Measurements from ENCODE around the gene PDE2A.

PDE2A gene

DNA sequence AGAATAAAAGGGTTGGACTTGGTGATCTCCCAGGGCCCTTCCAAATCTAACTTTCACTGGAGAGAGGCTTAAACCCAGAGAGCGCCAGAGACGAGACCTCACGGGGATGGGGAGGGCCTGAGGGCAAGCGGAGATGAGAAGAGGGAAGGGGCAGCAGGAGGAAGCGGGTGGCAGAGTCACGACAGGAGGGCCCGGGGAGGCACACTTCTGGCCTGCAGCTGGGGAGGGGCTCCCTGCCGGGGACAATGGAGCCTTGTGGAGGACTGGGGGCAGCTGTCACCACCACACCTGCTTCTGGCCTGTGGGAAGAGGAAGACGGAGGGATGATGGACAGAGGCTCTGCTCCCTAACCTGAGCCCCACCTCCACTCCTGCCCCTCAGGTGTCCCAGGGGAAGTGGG, 40.2 kb downstream of the PDE2A start:
- no peak for DNase-seq

DNA sequence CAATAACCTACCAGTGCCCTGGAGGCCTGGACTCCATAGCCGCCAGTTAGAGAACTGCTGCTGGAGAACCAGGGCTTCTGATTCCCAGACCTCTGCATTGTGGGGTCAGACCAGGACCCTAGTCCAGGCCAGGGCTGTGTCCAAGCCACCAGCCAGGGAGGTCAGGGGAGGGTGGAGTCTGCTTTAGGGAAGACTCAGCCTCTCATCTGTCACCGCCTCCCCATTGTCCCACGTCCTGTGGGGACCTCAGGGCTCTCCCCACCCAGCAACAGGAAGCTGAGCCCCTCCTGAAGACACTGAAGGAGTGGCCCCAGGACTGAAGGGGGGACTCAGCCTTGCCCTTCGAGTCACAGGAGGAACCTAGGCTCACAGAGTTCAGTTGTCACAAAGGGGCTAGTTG, 41.2 kb downstream of the PDE2A start:
- no peak for DNase-seq

DNA sequence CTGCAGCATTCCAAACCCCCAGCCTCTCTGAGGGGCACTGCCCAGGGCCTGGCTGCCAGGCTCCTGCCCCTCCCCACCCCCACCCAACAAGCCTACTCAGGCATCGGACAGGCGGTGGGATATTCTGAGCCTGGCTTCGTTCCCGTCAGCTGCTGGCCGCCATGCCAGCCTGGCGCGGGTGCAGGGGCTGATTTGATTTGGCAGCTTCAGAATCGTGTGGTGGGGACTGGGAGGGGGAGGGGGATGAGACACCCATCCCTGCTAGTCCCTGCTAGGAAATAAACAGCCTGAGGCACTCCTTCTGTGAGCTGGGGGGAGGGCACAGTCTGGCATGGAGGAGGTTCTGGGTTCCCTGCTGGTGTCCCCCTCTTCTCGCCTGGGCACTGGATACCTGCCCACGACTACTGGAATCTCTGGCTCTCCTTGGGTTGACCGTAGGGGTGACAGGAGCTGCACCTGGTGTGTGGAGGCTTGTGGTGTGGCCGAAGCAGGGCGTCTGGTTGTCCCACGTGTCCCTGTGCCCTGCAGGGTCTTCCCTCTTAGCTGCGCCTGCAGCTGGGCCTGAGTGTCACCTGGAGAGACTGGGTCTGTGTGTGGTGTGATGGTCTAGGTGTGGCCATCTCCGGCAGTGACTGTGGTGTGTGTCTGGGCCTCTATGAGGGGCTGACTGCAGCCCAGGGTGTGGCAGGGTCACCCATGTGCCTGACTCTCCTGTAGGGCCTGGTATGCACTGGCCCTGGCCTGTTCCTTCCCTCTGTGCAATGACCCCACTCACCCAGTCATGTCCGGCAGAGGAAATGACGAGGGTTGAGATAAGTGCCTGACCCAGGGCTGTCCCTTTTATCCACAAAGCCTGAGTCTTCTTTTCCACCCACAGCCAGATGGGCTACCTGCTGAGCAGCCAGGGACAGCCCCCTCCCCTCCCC, 42.2 kb downstream of the PDE2A start:
- DNase-seq: no peak

DNA sequence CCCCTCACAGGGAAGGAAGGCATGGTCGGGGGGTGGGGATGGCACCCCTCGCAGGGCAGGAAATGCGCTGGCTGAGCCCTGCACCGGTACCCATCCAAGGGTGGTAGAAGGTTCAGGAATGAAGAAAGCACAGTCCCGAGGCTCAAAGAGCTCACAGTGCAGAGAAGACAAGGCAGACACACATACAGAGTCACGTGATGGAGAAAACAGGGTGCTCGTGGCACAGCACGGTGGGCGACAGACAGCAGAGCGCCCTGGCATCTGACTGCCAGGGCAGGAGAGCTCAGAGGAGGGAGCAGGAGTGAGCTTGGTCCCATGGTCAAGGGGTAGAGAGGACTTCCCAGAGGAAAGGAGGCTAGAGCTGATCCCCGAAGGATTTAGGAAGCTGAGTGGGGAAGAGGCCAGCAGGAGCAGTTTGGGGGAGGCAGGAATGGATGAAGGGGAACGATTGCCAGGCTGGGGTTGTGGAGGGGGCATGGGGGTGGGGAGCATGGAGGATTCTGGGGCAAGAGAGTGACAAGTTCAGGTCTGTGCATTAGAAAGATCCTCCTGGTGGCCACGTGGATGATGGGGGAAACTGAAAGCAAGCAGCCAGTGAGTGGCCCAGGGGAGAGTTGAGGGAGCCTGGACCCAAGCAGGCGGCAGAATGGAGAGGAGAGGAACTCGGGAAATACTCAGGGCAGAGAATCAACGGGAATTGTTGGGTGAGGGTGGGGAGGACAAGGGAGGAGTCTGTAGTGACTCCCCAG, 43.9 kb downstream of the PDE2A start:
- DNase-seq: no peak

DNA sequence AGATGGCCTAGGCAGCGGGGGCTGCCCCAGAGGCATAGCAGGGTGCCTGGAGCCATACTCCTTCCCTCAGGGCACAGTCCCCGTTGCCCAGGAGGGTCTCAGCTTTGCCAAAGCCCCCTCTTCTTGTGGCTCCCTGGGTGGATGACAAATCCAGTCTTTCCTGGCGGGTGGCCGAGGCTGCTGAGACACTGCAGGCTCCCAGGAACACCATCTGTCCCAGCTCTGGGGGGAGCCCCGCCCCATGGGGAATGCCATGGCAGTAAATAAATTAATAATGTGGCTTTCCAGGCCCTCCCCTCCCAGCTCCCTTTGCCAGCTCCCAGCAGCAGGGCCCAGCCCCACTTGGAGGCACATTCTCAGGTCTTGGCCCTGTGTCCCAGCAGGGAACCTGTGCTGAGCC, 45.0 kb downstream of the PDE2A start:
- DNase-seq: no peak

DNA sequence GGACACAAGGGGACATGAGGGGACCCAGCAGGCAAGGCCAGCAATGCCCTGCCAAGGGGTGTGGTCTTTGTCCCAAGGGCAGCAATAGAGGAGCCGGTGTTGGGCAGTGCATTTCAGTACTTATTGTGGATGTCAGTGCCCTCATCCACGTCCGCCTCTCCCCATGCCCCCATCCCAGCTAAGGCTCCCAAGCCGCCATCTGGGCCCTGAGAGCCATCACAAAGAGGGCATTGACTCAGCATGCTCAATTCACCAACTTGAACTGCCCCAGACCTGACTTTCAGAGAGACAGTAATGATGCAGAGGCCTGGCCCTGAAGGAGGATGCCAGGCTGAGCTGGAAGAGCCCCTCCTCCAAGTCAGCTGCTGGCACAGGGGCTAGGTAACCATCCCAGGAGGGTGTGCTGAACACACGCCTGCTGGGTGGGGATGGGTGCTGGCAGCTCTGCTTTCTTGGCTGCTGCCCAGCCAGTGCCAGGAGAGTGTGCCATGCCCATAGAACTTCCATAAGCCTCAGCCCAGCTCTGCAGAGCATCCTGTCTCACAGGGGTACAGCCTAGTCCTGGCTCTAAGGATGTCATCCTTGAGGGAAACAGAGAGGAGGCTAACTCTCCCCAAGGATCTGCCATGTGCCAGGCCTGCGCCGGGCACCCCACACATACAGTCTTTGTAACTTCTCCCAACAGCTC, 46.5 kb downstream of the PDE2A start:
- DNase-seq: no peak

DNA sequence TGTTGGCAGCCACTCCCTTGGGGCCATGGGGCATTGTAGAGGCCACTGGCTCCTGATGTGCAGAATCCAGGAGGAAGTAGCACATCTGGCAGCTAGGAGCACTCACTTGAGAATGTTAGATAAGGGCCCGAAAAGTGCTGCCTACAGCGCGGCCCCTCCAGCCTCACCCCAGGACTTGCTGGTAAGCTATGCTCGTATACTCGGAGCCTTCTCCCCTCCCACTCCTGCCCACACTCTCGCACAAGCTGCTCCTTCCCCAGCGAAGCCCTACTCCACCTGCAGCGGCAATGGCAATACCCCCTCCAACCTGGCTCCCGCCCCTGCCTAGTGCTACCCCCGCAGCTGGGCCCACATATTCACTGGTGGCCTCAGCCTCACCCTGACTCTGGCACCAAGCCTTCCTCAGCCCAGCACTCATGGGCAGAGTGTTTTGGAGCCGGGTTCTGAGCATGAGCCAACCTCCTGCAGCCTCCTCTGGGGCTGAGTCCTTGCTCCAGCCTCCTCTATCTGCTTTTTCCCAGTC, 47.7 kb downstream of the PDE2A start:
- DNase-seq: no peak

DNA sequence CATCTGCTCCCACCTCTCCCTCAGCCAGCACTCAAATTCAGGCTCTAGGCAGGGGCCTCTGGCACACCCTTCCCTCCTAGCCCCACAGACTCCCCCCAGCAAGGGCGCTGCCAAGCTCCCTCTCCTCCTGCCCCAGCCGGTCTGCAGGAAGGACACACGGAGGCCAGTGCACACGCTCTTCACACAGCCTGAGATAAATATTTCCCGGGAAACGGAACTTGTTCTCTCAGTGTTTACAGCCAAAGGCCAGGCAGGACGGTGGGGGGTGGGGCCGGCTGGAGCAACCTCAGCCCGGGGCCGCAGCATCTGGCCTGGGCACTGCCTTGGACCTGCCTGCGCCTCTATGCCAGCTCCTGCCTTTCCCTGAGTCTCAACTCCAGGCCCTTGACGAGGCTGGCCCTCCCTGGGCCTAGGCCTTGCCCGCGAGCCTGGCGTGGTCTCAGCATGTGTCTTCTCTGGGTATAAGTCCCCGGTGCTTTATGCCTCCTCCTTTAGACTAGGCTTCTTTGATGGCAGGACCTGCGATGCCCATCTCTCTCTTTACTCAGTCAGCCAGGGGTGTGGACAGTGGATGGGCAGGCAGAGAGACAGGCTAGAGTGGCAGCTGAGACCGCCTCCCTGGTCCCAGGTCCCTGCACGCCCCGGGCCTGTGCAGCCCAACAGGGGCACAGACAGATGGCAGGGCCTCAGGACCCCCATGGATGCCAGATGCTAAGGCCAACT, 48.4 kb downstream of the PDE2A start:
- DNase-seq: no peak

DNA sequence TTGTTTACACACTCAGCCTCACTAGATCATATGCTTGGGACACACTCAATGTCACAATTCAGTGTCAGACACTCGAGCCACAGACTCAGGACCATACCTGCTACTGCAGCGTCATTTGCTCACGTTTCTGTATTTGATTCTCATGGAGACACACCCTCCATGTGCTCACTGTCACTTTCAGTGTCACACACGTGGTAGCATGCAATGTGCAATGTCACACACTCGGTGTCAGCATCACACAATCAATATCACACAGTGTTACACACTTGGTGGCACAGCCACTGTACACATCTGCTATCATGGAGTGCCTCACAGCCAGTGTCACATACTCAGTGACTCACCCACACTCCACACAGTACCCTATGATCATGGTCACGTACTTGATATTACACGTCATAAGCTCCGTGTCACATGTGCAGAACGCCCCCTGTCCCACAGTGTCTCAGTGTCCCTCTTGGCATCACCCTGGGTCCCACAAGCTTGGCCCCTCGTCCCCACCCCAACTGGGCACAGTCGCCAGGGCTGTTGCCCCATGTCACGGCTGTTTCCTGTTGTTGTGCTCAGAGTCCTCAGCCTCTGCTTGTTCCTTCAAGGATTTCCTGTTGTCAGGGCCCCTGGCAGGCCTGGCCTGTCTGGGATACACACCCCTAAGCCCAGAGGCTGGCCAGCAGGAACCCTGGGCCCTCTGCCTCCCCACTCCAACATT, 49.6 kb downstream of the PDE2A start:
- no peak for DNase-seq

DNA sequence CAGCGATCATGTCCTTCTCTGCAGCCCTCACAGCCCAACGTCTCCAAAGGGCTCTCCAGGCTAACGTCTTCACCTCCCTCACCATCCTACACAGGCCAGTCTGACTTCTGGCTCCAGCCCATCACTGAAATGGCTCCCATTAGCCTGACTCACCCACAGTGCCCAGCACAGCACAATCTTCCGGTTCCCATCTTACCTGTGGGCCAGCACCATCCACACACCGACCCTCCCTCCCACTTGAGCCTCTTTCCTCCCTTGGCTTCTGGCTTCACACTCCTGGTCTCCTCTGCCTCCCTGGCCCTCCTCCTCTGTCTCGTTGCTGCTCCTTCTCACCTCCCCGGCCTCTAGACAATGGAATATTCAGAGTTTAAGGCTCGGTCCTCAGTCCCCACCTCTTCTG, 51.2 kb downstream of the PDE2A start:
- DNase-seq: no peak

DNA sequence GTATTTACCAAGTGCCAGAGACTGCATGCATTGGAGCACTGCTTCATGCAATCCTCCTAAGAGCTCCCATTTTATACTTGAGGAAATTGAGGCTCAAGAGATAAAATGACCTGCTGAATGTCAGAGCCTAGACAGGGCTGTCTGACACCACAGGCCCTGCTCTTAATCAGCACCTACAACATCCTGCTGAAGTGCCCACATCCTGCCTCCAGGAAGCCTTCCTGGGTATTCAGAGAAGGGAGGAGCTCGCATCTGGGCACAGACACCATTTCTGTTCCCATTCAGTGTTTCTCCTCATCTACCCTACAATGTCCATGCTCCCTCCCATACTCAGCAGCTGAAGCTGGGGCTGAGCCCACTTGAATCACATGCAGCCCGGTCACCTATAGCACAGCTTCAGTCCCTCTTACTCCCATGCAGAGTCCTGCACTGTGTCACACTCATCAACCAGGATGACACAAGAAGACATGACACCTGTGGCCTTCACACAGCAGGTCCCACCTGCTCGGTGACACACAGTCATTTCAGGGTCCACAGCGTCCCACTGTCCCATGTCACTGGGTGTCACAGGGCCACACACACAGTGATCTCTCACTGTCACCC, 53.1 kb downstream of the PDE2A start:
- DNase-seq: no peak

DNA sequence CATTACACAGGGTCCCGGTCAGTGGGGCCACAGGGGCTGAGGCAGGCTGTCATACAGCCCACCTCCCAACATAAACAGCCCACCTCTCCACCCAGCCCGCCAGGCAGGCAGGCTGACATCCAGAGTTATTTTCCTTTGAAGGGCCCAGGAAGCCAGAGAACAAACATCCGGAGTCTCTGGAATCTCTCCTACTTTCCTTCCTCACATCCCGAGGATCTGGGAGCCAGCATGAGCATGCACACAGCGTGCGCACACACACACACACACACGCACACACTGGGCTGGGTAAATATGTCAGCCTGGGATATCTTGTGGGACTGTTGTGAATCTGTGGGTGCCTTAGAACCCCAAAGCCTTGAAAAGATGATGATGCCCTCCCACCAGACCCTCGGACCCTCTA, 55.4 kb downstream of the PDE2A start:
- no peak for DNase-seq

DNA sequence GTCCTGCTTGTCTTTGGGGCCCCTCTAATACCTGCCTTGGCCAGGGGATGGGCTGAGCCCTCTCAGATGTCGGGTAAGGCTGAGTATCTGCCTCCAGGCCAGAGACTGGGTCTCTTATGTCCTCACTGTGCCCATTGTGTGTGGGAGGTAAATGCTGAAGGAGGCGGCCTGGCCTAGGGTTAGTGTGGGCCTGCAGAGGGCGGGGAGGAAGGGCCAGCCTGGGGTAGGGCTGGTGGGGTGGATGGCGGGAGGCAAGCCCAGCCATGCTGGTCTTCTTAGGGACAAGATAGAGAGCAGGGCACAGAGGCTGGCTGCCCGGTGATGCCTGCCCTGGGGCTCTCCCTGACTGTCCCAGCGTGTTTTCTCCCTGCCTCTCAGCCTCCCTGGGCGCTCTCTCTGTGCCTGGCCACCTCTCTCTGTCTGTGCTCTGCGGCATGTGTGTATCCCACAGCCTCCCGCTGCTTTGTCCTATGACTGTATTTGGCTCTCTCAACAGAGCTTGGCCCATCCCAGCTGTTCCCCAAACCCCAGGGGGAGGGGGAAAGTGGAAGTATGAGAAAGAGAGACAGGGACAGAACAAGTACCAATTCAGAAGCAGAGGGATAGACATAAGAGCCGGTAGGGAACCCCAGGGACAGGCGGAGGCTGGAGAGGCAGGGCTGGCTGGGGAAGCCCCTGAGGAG, 57.0 kb downstream of the PDE2A start:
- no peak for DNase-seq

DNA sequence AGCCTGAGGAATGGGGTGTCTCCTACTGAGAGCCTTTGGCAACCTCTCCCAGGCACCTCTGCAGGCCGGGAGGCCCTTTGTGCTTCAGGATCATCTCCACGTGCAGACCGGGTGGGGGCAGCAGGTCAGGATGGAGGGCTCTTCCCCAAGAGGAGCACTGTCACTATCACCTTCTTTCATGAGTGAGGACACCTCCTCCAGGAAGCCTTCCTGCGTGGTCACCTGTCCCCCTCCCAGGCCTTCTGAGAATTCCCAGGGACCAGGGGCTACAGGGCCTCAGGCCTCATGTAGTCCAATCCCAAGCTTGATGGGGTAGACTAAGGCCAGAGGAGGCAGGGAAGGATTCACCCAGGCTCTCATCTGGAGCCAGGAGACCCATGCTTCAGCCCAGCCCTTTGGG, 57.6 kb downstream of the PDE2A start:
- no peak for DNase-seq

DNA sequence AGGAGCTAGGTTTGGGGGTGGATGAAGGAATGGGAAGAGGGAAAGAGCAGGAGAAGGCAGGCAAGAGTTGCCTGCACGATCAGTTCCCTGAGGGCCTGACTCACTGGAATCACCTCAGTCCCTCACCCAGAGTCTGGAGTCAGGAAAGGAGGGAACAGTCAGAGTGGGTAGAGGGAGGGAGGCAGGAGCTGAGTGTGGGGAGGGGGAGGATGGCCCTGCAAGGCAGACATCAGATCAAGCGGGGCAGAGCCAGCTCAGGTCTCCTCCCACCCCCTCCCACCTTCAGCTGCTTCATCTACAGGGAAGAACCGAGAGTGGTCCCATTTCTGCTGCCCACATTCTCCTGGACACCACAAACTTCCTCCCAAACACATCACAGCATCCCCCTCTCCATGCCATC, 58.9 kb downstream of the PDE2A start:
- DNase-seq: no peak

DNA sequence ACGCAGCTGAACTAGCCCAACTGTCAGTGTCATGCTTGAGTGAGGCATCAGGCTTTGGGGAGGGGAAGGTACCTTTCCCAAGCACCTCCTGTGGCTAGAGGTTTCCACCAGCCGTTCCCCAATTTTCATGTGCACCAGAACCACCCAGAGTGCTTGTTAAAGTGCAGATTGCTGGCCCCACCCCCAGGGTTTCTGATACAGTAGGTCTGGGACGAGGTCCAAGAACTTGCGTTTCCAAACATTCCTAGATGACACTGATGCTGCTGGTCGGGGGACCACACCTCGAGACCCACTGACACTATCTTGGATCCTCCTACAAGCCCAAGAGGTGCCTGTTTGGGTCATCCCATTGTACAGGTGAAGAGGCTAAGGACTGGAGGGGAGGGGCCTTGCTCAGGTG, 59.8 kb downstream of the PDE2A start:
- no peak for DNase-seq

DNA sequence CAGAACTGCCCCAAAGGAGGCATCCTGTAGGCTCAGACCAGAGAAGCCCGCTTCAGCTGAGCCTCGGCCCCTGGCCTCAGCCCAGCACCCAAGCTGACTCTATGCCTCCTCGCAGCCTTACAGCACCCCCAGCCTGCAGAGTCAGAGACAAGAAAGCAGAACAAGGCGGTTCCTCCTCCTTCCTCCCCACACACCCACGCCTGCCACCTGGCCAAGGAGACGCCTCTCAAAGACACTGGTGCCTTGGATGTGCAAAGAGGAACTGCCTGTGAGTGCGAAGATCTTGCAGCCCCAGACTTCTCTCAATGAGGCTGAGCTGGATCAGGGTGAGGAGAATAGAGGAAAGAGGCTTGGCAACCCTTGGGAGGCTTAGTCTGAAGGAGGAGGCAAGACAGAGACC, 60.2 kb downstream of the PDE2A start:
- DNase-seq: no peak

DNA sequence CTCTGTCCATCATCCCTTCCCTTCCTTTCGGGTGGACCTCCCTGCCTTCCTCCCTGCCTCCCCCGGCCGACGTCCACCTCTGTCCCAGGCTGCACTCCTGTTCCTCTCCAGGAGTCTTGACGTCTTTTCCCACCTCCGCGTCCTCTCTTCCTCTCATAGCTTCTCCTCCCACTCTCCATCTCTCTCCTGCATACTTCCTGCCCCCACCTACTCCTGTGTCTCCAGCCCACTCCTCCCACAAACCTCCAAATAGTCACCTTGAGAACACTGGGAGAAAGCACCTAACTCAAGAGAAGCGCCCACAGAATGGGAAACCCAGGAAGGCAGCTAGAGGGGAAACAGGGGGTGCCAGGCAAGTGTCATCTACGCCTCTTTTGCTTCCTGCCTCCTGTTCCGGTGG, 60.8 kb downstream of the PDE2A start:
- DNase-seq: no peak

DNA sequence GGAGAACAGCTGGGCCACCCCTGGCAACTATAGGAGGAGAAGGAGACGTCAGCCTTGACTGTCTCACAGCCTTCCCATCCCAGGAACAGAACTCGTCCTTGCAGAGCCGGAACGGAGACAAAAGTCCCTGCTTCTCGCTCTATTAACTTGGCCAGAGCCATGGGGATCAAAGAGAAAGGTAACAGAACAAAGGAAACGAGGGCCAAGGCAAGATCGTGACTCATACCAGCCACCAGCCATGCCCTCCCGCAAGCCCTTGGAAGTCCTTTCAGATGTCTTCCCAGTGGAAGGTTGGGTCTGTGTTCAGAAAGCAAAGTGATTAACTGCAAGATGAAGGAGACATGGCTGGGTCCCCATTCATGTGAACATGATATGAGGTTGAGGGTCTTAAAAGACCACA, 64.7 kb downstream of the PDE2A start:
- no peak for DNase-seq

DNA sequence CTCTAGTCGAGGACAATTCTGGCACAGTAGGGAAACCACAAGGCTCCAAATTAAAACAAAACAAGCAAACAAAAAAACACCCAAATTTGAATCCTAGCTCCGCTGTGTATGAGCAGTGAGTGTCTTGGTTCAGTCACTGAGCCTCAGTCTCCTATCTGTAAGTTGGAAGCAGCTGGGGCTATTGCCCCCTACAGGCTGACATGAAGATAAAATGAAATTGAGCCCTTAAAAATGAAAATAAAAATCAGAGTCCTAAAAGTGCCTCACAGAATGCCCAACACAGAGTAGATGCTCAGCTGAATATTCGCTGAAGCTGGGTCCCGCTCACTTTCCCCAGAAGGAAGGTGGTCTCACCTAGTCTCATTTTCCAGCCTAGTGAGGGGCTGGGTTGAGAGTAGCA, 65.2 kb downstream of the PDE2A start:
- DNase-seq: no peak

DNA sequence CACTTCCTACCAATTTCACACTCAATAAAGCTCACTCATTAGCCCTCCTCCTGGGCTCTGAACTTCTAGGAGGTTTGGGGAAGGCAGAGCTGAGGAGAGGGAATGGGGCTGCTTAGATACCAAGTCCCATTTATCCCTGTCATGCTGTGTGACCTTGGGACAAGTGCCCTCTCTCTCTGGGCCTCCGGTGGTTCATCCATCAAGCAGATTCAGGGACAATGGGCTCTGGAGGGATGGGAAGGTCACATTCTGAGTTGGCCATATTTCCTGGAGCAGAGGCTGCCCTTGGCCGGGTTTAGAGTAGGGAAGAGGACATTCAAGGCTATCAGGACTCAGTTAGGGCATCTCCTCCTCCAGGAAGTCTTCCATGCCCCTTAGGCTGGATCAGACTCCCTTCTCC, 66.7 kb downstream of the PDE2A start:
- DNase-seq: no peak
